HEK293T (cell line): ENCODE data around the gene IGSF8.

Experiments
- ELF4 ChIP-seq: fragments of 450-650 bp; IDR thresholded peaks from 2 replicates; pipeline ENCODE4 v1.6.1; 2017; ENCODE audit warnings: antibody characterized with exemption
- FOXK2 ChIP-seq: fragments of 450-650 bp; IDR thresholded peaks from 2 replicates; pipeline ENCODE4 v1.6.1; 2016; ENCODE audit warnings: mild to moderate bottlenecking
- FOXM1 ChIP-seq: fragments of 450-650 bp; IDR thresholded peaks from 2 replicates; pipeline ENCODE4 v1.6.1; 2017; ENCODE audit warnings: mild to moderate bottlenecking, borderline replicate concordance
- SP1 ChIP-seq: fragments of 450-650 bp; IDR thresholded peaks from 2 replicates; pipeline ENCODE4 v1.6.1; 2017
- SUZ12 ChIP-seq: fragments of 450-650 bp; IDR thresholded peaks from 2 replicates; pipeline ENCODE4 v1.6.1; 2016; ENCODE audit warnings: mild to moderate bottlenecking
- ZNF384 ChIP-seq: fragments of 450-650 bp; IDR thresholded peaks from 2 replicates; pipeline ENCODE4 v1.6.1; 2016
- TF ChIP-seq, protein P1 (sequence below): fragments of 450-650 bp; IDR thresholded peaks from 2 replicates; pipeline ENCODE4 v1.6.1; 2016

DNA sequence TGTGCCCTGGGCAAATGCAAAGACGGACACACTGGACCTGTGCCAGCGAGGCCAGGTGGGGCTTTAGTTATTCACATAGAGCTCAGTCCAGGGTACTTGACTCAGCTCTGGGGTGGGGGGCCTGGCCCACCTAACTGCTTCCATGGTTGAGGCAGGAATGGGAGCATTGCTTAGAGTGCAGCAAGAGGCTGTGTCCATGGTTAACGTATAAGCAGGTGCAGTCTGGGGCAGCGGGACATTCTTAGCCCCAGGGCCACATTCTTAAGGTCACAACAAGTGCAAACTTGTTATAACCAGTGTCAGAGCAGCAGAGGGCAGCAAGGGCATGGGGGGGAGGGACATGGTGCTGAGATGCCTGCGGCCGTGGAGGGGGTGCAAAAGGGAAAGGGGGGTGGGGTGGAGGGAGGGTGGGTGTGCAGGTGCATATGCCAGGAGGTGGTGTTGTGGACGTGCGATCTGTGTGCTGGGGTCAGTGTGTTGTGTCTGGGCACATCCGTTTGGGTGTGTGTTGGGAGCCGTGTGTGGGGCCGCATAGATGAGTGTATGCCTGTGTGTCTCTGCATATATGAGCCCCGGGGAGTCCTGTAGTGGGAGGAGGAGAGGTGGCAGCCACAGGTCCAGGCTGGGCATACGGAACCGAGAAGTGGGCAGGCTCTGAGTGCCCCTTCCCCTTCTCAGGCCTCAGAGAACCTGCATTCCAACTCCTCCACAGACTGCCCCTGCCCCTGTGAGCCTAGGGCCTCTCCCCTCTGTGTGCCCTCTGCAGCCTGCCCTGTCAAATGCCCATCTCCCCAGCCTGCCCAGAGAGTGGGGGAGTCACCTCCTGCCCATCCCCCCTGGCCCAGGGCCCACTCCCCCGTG, 36.8 kb downstream of the IGSF8 start:
- no peak for TF ChIP-seq ELF4
- no peak for TF ChIP-seq FOXK2
- no peak for TF ChIP-seq ZNF384
- TF ChIP-seq SP1, result no peak
- TF ChIP-seq, protein P1, sequence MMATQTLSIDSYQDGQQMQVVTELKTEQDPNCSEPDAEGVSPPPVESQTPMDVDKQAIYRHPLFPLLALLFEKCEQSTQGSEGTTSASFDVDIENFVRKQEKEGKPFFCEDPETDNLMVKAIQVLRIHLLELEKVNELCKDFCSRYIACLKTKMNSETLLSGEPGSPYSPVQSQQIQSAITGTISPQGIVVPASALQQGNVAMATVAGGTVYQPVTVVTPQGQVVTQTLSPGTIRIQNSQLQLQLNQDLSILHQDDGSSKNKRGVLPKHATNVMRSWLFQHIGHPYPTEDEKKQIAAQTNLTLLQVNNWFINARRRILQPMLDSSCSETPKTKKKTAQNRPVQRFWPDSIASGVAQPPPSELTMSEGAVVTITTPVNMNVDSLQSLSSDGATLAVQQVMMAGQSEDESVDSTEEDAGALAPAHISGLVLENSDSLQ, result no peak
- no peak for TF ChIP-seq FOXM1
- TF ChIP-seq SUZ12, result no peak
